Loucy (cell line): ENCODE measurements around the gene MUS81.
A peak's percentile ranks its signal among the peaks of the same experiment; 100 is the strongest.

ENCODE experiments used
- H2AFZ ChIP-seq: fragments of 200-600 bp; sonication (generic); 2 replicates; pipeline ENCODE4 v1.6.0; 2016; ENCODE audit warnings: antibody characterized with exemption, mild to moderate bottlenecking, low read length, moderate library complexity
- H3F3A ChIP-seq: fragments of 200-600 bp; 2 replicates; pipeline ENCODE4 v1.6.0; 2016; ENCODE audit warnings: antibody characterized with exemption, low read depth, mild to moderate bottlenecking
- H3K27me3 ChIP-seq: fragments of 200-600 bp; sonication (generic); 2 replicates; pipeline ENCODE4 v1.6.1; 2014; ENCODE audit warnings: low read length, mild to moderate bottlenecking; ENCODE audit not compliant: insufficient read depth, poor library complexity, severe bottlenecking
- H3K36me3 ChIP-seq: fragments of 200-600 bp; sonication (generic); 2 replicates; pipeline ENCODE4 v1.6.1; 2016; ENCODE audit warnings: low read length; ENCODE audit not compliant: insufficient read depth
- H3K4me1 ChIP-seq: fragments of 200-600 bp; sonication (generic); 2 replicates; pipeline ENCODE4 v1.5.1; 2014; ENCODE audit warnings: low read length, mild to moderate bottlenecking; ENCODE audit not compliant: insufficient read depth, poor library complexity, severe bottlenecking
- H3K4me2 ChIP-seq: fragments of 200-600 bp; sonication (generic); 2 replicates; pipeline ENCODE4 v1.6.0; 2014; ENCODE audit warnings: antibody characterized with exemption, low read length, low read depth, mild to moderate bottlenecking; ENCODE audit not compliant: poor library complexity, severe bottlenecking
- H3K4me3 ChIP-seq: fragments of 200-600 bp; sonication (generic); 2 replicates; pipeline ENCODE4 v1.5.1; 2014; ENCODE audit warnings: low read length, mild to moderate bottlenecking, mixed read lengths; ENCODE audit not compliant: poor library complexity, severe bottlenecking
- H3K79me2 ChIP-seq: fragments of 200-600 bp; sonication (generic); 2 replicates; pipeline ENCODE4 v1.6.1; 2014; ENCODE audit warnings: low read length; ENCODE audit not compliant: insufficient read depth
- H3K9ac ChIP-seq: fragments of 200-600 bp; sonication (generic); 2 replicates; pipeline ENCODE4 v1.6.0; 2014; ENCODE audit warnings: mild to moderate bottlenecking, low read depth, low read length, moderate library complexity; ENCODE audit not compliant: poor library complexity, severe bottlenecking
- H3K9me2 ChIP-seq: fragments of 200-600 bp; sonication (generic); replicated peaks from 2 replicates; pipeline ENCODE4 v1.6.1; 2016; ENCODE audit warnings: low read depth, low read length, mixed read lengths
- H3K9me3 ChIP-seq: fragments of 200-600 bp; sonication (generic); 2 replicates; pipeline ENCODE4 v1.6.1; 2014; ENCODE audit warnings: mild to moderate bottlenecking, antibody characterized with exemption, low read length, low read depth; ENCODE audit not compliant: insufficient read depth
- H4K20me1 ChIP-seq: fragments of 200-600 bp; sonication (generic); 2 replicates; pipeline ENCODE4 v1.6.0; 2014; ENCODE audit warnings: antibody characterized with exemption, low read length, mild to moderate bottlenecking; ENCODE audit not compliant: insufficient read depth, poor library complexity, severe bottlenecking
- CTCF ChIP-seq: fragments of 200-600 bp; sonication (generic); conservative IDR thresholded peaks from 2 replicates; pipeline ENCODE4 v1.5.1; 2014; ENCODE audit warnings: mild to moderate bottlenecking, antibody characterized with exemption, low read length
- EZH2phosphoT487 ChIP-seq: fragments of 200-600 bp; IDR thresholded peaks from 2 replicates; pipeline ENCODE4 v1.6.1; 2018; ENCODE audit warnings: antibody characterized with exemption, mild to moderate bottlenecking, moderate library complexity, borderline replicate concordance

Gene MUS81

GRCh38 chr11:65871811-65872548 lies 11.7 kb downstream of the MUS81 start:
- H3K9me2 ChIP-seq, result no peaks in the 10 kb centered on the region
- H3K4me2 ChIP-seq, result no peak overlapping the region
- peaks cover 34% of the 10 kb centered on the region for H3K4me1 ChIP-seq
- no peaks in the 10 kb centered on the region for H3K27me3 ChIP-seq
- no peak overlapping the region for H2AFZ ChIP-seq
- H4K20me1 ChIP-seq, result peaks cover 4% of the 10 kb centered on the region
- H3K9me3 ChIP-seq, result no peaks in the 10 kb centered on the region
- H3F3A ChIP-seq, result no peaks in the 10 kb centered on the region
- no peak overlapping the region for H3K4me3 ChIP-seq
- TF ChIP-seq CTCF (no peak), EZH2phosphoT487 (no peak)
- no peak overlapping the region for H3K9ac ChIP-seq
- no peaks in the 10 kb centered on the region; the same call in 1 of the 2 replicates for H3K36me3 ChIP-seq
- H3K79me2 ChIP-seq, result no peaks in the 10 kb centered on the region

GRCh38 chr11:65872586-65873317 lies 12.5 kb downstream of the MUS81 start, which contains the start of gene EFEMP2:
EFEMP2 (minus strand) TSS chr11:65872800; CDS start chr11:65872354, 446 bp downstream.
- no peaks in the 10 kb centered on the region for H4K20me1 ChIP-seq
- peaks cover 34% of the 10 kb centered on the region for H3K4me1 ChIP-seq
- peak within 1 kb of the TSS; percentile 75 for H3K4me3 ChIP-seq
- peak within 1 kb of the TSS; percentile 85 for H3K4me2 ChIP-seq
- no peaks in the 10 kb centered on the region for H3K9me2 ChIP-seq
- H3K9ac ChIP-seq, result peak within 1 kb of the TSS; percentile 73
- H2AFZ ChIP-seq, result peak within 1 kb of the TSS; percentile 93
- H3K9me3 ChIP-seq, result no peaks in the 10 kb centered on the region
- TF ChIP-seq CTCF, result no peak
- no peak for TF ChIP-seq EZH2phosphoT487
- no peaks in the 10 kb centered on the region for H3K79me2 ChIP-seq
- no peaks in the 10 kb centered on the region for H3K27me3 ChIP-seq
- H3F3A ChIP-seq, result no peaks in the 10 kb centered on the region
- no peaks in the 10 kb centered on the region for H3K36me3 ChIP-seq

GRCh38 chr11:65873318-65874156 lies 13.3 kb downstream of the MUS81 start:
- no peaks in the 10 kb centered on the region for H4K20me1 ChIP-seq

More at GRCh38 chr11:65873318-65874156, 13.3 kb downstream of the MUS81 start:
- Histone ChIP-seq H3K27me3 (no peaks in the 10 kb centered on the region), H3K4me1 (peaks cover 34% of the 10 kb centered on the region), H3K36me3 (no peaks in the 10 kb centered on the region), H3K4me2 (peak overlapping the region; percentile 85), H3K4me3 (peak overlapping the region; percentile 75), H3K9me2 (no peaks in the 10 kb centered on the region), H3K79me2 (no peaks in the 10 kb centered on the region), H2AFZ (peak overlapping the region; percentile 93), H3K9me3 (no peaks in the 10 kb centered on the region), H3F3A (no peaks in the 10 kb centered on the region), H3K9ac (peak overlapping the region; percentile 73)
- no peak for TF ChIP-seq CTCF
- no peak for TF ChIP-seq EZH2phosphoT487
